Ovary (tissue), 10 donors: Measurements from ENCODE around the gene C2CD2L. TPM values are rescaled to one million over a fixed set of nuclear protein-coding genes. Genes with fewer than 3 reads are reported as not detected.
"Not testable (repeated sequence)": the region's sequence is repeated elsewhere in the genome, so short reads cannot be mapped to it uniquely, and the experiment has no call there.

Experiments used
- DNase-seq, 5 donors: peaks; one replicate each; pipeline ENCODE4 v3.0.0-alpha.2; 2019 to 2020
- H3K27ac ChIP-seq, 2 donors: fragments of 200-600 bp; one replicate each; pipeline versions ENCODE4 v1.5.1 to v1.8.0; 2019 to 2022
- H3K27me3 ChIP-seq: fragments of 200-600 bp; one replicate; pipeline ENCODE4 v1.8.0; 2022
- H3K36me3 ChIP-seq: fragments of 200-600 bp; sonication (generic); one replicate; pipeline ENCODE4 v1.5.1; 2019
- H3K4me1 ChIP-seq: one replicate; pipeline ENCODE4 v1.8.1; 2013; ENCODE audit warnings: mild to moderate bottlenecking, moderate library complexity; ENCODE audit not compliant: insufficient read depth
- H3K4me3 ChIP-seq: fragments of 200-600 bp; sonication (generic); one replicate; pipeline ENCODE4 v1.5.1; 2017
- H3K9me3 ChIP-seq, 2 donors: fragments of 200-600 bp in 1 of 2; sonication (generic) in 1 of 2; one replicate each; pipeline versions ENCODE4 v1.5.1 to v1.8.1; 2013 to 2019; ENCODE audit warnings: mild to moderate bottlenecking in 1 of 2, moderate library complexity in 1 of 2
- CTCF ChIP-seq, 3 donors: fragments of 450-650 bp in 2 of 3; fragments of 200-600 bp in 1 of 3; IDR thresholded peaks; one replicate each; pipeline versions ENCODE4 v1.5.1 to v1.8.0; 2016 to 2022; ENCODE audit warnings: antibody characterized with exemption in 3 of 3, mild to moderate bottlenecking in 1 of 3
- EP300 ChIP-seq: sonication (generic); formaldehyde crosslinking; IDR thresholded peaks from one replicate; pipeline ENCODE4 v1.6.1; 2017; ENCODE audit warnings: antibody characterized with exemption
- POLR2A ChIP-seq: fragments of 450-650 bp; IDR thresholded peaks from one replicate; pipeline ENCODE4 v1.6.1; 2017; ENCODE audit warnings: antibody characterized with exemption, mild to moderate bottlenecking, moderate library complexity
- WGBS, 3 donors: extraction: QIAGEN DNeasy Blood & Tissue Kit in 1 of 3; methylation state at CpG; one replicate each; pipeline versions ENCODE4 v1.1.5 to v1.1.7; 2013 to 2017; 5-methylcytosine and 5-hydroxymethylcytosine counted together
- intact Hi-C, 4 donors: fragments of 100-400 bp; cut with DNase I; formaldehyde crosslinking; loops; one replicate each; pipeline versions ENCODE4 v1.11.0 to v1.15.1; 2022 to 2023
- long read RNA-seq, 3 donors: library from polyadenylated mRNA in 2 of 3; unstranded in 2 of 3; transcript quantifications; one replicate each; pipeline ENCODE4 v2.0.0 and lab custom pipeline, GENCODE V29; 2021 to 2026
- polyA plus RNA-seq, 2 donors: library from polyadenylated mRNA; stranded (reverse); fragments of 200-250 nt in 1 of 2; fragments of 350-450 nt in 1 of 2; fragmentation: Illumina TruSeq in 1 of 2; extraction: RNeasy Lipid Tissue Mini Kit (QIAGEN cat#74804) in 1 of 2; gene quantifications; one replicate each; pipeline ENCODE4 v1.2.3, GENCODE V29; 2013 to 2014
- total RNA-seq, 7 donors: library from RNA; depleted of rRNA in 2 of 7; stranded (reverse); fragments of >200 nt in 2 of 7; fragmentation: NEBNext Ultra II Directional in 3 of 7; extraction: Animal tissue kit (Norgen Biotek cat#: 25700) in 3 of 7; gene quantifications; one replicate each; pipeline versions ENCODE4 v1.1.0 to v1.2.4, GENCODE V29; 2016 to 2023
- donor health status: DM: no; HTN: no; CAD: no; lungs with moderate emphysema.
- donor health status: DM: no; HTN: no; CAD: no.
- donor health status: Bipolar disorder and iron deficiency.
- donor health status: DM: yes; HTN: yes; CAD: no.
- donor health status: DM: no; HTN: no; CAD: no.
- donor health status: DM: yes; HTN: yes; CAD: no.

C2CD2L gene
- 10 to 100 TPM in 1 of 7 donors, 1 to 10 TPM in 6; 4.4 to 13.6 (median 8.8) TPM for total RNA-seq
- 1 to 10 TPM; 2.8 to 5.5 TPM for polyA plus RNA-seq
- long read RNA-seq, donor 1, partial matches to known transcripts, result 5 of 6 reads
- long read RNA-seq, donor 1, other reads (novel, unspliced or antisense), result 0 of 6 reads
- long read RNA-seq, donor 2, full-length matches to known transcripts, result 1 of 1 reads
- long read RNA-seq, donor 2, partial matches to known transcripts, result 0 of 1 reads
- long read RNA-seq, donor 2, other reads (novel, unspliced or antisense), result 0 of 1 reads
- long read RNA-seq, donor 3, transcript C2CD2L-211 (14 exons, 3,244 nt), result major isoform, 7 of 16 reads
- long read RNA-seq, donor 3, partial matches to known transcripts, result 5 of 16 reads
- long read RNA-seq, donor 3, other reads (novel, unspliced or antisense), result 4 of 16 reads

DNA sequence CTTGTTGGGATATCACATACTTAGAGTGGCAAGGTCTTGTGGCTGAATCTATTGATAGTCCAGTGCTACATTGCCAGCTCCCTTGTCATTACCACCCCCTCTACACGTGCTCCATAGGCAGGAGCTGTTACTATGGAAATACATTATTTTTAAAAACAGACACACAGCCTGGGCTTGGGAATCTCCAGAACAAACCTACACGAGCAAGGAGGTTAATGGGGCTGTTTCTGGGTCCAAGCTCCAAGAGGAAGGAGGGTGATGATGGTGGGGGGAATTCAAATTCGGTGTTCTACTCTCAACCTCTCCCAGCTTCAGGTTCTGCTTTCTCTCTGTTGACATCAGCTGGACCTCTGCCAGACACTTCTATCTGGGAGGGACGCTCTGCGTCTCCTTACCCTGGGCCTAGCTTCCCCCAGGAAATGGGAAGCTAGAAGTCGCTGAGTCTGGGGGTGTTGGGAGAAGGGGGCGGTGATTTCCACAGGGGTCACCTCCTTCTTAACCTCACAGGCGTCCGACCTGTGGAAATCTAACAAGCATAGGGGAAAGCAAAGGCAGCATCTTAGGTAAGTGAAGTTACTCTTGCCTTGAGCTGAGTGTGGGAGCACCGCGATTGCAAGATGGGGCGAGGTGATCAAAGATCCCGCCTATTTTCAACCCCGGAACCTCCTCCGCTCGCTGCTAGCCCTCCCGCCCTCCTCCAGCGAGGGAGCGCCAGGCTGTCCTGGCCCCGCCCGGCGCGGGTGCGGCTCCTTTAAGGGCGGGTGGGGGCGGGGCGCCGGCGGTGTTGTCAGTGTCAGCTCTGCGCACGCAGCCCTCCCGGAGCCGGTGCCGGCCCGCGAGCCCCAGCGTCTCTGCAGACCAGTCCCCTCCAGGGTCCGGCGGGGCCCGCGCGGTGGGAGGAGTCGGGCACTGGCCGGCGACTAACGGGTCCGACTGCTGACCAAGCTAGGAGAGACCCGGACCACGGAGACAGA is at the start of gene C2CD2L:
C2CD2L (plus strand) TSS at position 781 of the 974 bp plus-strand sequence. CDS start 398 bp downstream, outside the sequence.
- WGBS, 3 donors, result 1 to 3% (median 1%) methylated on average over 19 to 49 of the region's 49 CpGs
- Histone ChIP-seq H3K27ac (peak within 1 kb of the TSS; percentile 27 to 32), H3K4me1 (peaks cover 13% of the 10 kb centered on the region), H3K27me3 (no peaks in the 10 kb centered on the region), H3K36me3 (no peaks in the 10 kb centered on the region), H3K9me3 (no peaks in the 10 kb centered on the region), H3K4me3 (peak within 1 kb of the TSS; percentile 92)
- no peak for TF ChIP-seq CTCF (IDR thresholded peaks at IDR 0.05)
- TF ChIP-seq EP300, result no peak
- peak; percentile 33 for TF ChIP-seq POLR2A
- DNase-seq, result peak; percentile 84 to 90 (median 88)
- intact Hi-C loops, result loop anchor here in 3 of 4 donors (1.0 to 10.0 kb wide), 3 partner anchors 23 to 90 kb away; partner anchors contain the start of gene HMBS (in 1 of the 3)

GRCh38 chr11:119059128-119059527 is 48.0 kb upstream of the C2CD2L start:
- H3K36me3 ChIP-seq, H3K27ac ChIP-seq, intact Hi-C loops, H3K27me3 ChIP-seq, H3K9me3 ChIP-seq, H3K4me1 ChIP-seq, H3K4me3 ChIP-seq, DNase-seq: not testable (repeated sequence)
- WGBS, 3 donors, result 86 to 93% (median 87%) methylated on average over 16 to 29 of the region's 35 CpGs

DNA sequence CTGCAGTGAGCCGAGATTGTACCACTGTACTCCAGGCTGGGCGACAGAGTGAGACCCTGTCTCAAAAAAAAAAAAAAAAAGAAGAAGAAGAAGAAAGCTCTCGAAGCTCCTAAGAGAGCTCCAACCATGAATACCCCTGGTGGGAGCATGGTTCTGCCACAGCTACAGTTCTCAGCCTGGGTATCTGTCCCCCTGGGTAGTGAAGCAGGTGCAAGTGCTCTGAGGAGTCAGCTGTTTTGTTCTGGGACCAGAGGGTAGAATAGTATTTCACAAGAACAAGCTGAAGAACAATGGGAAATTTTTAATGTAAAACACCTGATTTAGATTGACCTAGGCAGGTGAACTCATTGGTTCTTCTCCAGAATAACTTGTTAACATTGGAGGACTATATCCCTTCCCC is 45.9 kb upstream of the C2CD2L start:
- DNase-seq, result no peak
- Histone ChIP-seq H3K4me3 (no peak overlapping the region), H3K9me3 (no peaks in the 10 kb centered on the region), H3K36me3 (no peaks in the 10 kb centered on the region), H3K27me3 (no peaks in the 10 kb centered on the region), H3K27ac (no peak overlapping the region), H3K4me1 (no peaks in the 10 kb centered on the region)
- intact Hi-C loops, result no loop called here
- TF ChIP-seq CTCF (IDR thresholded peaks at IDR 0.05) (no peak), POLR2A (no peak), EP300 (no peak)
- WGBS, 3 donors, result 92 to 97% (median 96%) methylated on average over 3 of the region's 3 CpGs

GRCh38 chr11:119062779-119063178 is 44.4 kb upstream of the C2CD2L start:
- Histone ChIP-seq H3K9me3 (no peaks in the 10 kb centered on the region), H3K4me1 (no peaks in the 10 kb centered on the region), H3K27me3 (no peaks in the 10 kb centered on the region), H3K27ac (no peak overlapping the region), H3K4me3 (no peak overlapping the region), H3K36me3 (no peaks in the 10 kb centered on the region)
- WGBS, 3 donors, result 31 to 41% (median 40%) methylated on average over 5 of the region's 5 CpGs
- no peak for TF ChIP-seq POLR2A
- no peak for TF ChIP-seq CTCF (IDR thresholded peaks at IDR 0.05)
- no peak for TF ChIP-seq EP300
- intact Hi-C loops, result no loop called here
- peak in 4 of 5 donors; percentile 57 to 72 (median 60) for DNase-seq
